Endothelial cell (in vitro differentiated cells): ENCODE measurements around the gene LAMA4. TPM values are rescaled to one million over a fixed set of nuclear protein-coding genes. Genes with fewer than 3 reads are reported as not detected.

Source experiments
- DNase-seq: peaks from one replicate; pipeline ENCODE4 v3.0.0; 2021; ENCODE audit warnings: low spot score
- H3K27ac Mint-ChIP-seq: one replicate; pipeline ENCODE4 v1.8.0; 2021; ENCODE audit warnings: mixed read lengths, inconsistent platforms; ENCODE audit not compliant: unreplicated experiment
- H3K27me3 Mint-ChIP-seq: one replicate; pipeline ENCODE4 v1.8.0; 2021; ENCODE audit warnings: mild to moderate bottlenecking, moderate library complexity, mixed read lengths, inconsistent platforms; ENCODE audit not compliant: unreplicated experiment
- H3K36me3 Mint-ChIP-seq: one replicate; pipeline ENCODE4 v1.8.0; 2021; ENCODE audit warnings: mild to moderate bottlenecking, low read depth, mixed read lengths, inconsistent platforms; ENCODE audit not compliant: unreplicated experiment
- H3K4me1 Mint-ChIP-seq: one replicate; pipeline ENCODE4 v1.8.0; 2021; ENCODE audit warnings: mild to moderate bottlenecking, mixed read lengths, inconsistent platforms; ENCODE audit not compliant: unreplicated experiment
- H3K4me3 Mint-ChIP-seq: one replicate; pipeline ENCODE4 v1.8.0; 2021; ENCODE audit warnings: mild to moderate bottlenecking, mixed read lengths, inconsistent platforms; ENCODE audit not compliant: unreplicated experiment
- H3K9me3 Mint-ChIP-seq: one replicate; pipeline ENCODE4 v1.8.0; 2021; ENCODE audit warnings: mixed read lengths, inconsistent platforms; ENCODE audit not compliant: unreplicated experiment
- total RNA-seq: library from RNA; stranded (reverse); fragmentation: NEBNext Ultra II Directional; extraction: Animal tissue kit (Norgen Biotek cat#: 25700); gene quantifications from one replicate; pipeline ENCODE4 v1.2.1, GENCODE V29; 2021; ENCODE audit not compliant: unreplicated experiment
- TF ChIP-seq, protein P1 (sequence below): fragments of 200-600 bp; sonication (generic); IDR thresholded peaks from one replicate; pipeline ENCODE4 v1.5.0; 2021; ENCODE audit warnings: antibody characterized with exemption; ENCODE audit not compliant: unreplicated experiment

Gene LAMA4
- total RNA-seq, 1 donor from 2014 or later, result 23.9 TPM

DNA sequence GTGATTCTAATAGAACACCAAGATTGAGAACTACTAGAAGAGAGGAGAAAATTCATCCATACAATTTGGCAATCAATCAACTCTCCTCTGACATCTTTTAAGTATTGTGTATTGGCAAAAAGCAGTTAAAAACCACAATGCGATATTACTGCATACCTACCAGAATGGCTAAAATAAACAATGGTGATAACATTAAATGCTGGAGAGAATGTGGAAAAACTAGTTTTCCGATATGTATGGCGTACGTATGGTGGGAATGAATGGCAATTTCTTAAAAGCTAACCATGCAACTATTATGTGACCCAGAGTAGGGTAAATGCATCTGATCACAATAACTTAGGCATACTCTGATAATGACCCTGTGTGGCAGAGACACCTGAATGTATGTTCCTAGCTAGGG, 29.3 kb upstream of the LAMA4 start:
- Mint-ChIP-seq H3K36me3 (no peaks in the 10 kb centered on the region), H3K4me3 (no peak overlapping the region), H3K27ac (no peak overlapping the region), H3K27me3 (no peaks in the 10 kb centered on the region), H3K4me1 (no peaks in the 10 kb centered on the region), H3K9me3 (no peaks in the 10 kb centered on the region)
- TF ChIP-seq, protein P1, sequence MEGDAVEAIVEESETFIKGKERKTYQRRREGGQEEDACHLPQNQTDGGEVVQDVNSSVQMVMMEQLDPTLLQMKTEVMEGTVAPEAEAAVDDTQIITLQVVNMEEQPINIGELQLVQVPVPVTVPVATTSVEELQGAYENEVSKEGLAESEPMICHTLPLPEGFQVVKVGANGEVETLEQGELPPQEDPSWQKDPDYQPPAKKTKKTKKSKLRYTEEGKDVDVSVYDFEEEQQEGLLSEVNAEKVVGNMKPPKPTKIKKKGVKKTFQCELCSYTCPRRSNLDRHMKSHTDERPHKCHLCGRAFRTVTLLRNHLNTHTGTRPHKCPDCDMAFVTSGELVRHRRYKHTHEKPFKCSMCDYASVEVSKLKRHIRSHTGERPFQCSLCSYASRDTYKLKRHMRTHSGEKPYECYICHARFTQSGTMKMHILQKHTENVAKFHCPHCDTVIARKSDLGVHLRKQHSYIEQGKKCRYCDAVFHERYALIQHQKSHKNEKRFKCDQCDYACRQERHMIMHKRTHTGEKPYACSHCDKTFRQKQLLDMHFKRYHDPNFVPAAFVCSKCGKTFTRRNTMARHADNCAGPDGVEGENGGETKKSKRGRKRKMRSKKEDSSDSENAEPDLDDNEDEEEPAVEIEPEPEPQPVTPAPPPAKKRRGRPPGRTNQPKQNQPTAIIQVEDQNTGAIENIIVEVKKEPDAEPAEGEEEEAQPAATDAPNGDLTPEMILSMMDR, result no peak
- no peak for DNase-seq

DNA sequence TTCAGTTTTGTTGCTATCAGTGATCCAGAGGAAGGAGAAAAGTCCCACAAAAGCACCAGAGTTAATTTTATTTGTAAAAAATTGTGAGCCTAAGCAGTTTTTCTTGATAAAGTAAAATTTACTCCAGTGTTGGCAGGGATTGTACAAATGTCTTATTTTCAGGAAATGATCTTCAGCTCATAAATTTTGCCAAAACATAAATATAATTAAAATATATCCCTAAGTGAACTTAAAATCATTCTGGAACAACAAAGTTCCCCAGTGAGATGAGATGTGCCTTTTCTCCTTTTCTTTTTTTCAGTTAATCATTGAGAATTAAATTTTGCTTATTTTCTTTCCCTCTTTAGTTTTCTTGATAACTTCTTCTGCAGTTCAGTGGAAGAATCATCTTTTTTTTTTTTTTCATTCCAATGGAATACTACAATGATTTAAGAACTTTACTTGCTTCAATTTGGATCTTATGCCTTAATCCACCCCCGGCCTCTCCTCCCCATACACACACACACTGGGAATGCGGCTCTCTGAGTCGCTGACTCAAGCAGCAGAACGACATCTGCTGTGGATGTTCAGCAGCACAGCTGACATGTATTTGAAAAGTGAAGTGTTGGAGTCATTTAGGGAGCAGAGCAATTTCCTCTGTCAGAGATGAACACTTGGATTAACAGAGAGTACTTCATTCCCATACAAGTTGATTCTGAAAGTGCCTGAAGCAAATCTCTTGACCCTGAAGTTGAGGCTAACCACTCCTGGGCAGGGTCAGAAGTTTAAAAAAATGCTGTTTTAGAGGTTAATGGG, 27.7 kb upstream of the LAMA4 start:
- no peaks in the 10 kb centered on the region for H3K36me3 Mint-ChIP-seq
- no peak for DNase-seq
- no peak overlapping the region for H3K4me3 Mint-ChIP-seq
- TF ChIP-seq, protein P1, result no peak
- no peaks in the 10 kb centered on the region for H3K4me1 Mint-ChIP-seq
- no peak overlapping the region for H3K27ac Mint-ChIP-seq
- H3K9me3 Mint-ChIP-seq, result no peaks in the 10 kb centered on the region
- H3K27me3 Mint-ChIP-seq, result no peaks in the 10 kb centered on the region

DNA sequence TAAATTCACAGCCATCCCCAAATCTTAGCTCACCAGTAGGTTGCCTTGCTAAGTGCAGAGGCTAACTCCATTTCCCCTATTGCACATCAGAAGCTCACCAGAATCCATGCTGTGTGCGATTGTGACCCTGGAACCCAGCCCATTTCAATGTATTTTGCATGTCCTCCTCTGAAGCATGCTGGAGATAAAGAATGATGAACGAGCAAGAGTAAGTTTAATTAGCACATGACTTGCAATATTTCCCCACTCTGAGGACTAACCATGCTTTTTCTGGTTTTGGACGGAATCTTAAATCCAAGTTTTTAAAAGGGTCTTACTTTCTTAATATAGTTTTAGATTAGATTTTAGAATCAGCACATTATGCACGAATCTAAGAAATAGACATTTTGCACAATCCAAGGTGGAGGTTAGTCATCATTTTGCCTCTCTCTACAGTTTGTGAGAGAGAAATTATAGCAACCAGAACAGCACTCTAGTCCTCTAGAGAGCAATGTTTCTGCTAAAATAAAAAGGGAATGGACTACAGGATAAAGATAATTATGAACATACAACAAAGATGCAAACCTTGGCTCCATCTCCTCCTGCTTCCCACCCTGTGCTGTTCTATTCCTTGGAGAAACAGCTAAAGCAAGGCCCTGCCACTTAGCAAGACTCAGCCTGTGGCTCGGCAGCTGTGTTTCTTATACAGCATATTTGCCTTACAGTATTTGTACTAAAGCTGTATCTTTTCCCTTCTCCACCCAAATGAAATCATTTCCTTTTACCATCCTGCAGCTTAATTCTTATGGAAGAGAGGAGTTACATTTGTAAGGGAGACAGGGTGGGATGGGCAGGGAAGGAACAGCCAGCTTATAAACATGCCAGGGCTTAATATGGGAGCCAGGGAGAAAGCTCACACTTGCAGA, 24.9 kb upstream of the LAMA4 start:
- no peak overlapping the region for H3K4me3 Mint-ChIP-seq
- no peaks in the 10 kb centered on the region for H3K36me3 Mint-ChIP-seq
- no peaks in the 10 kb centered on the region for H3K9me3 Mint-ChIP-seq
- no peaks in the 10 kb centered on the region for H3K4me1 Mint-ChIP-seq
- H3K27ac Mint-ChIP-seq, result no peak overlapping the region
- H3K27me3 Mint-ChIP-seq, result no peaks in the 10 kb centered on the region
- DNase-seq, result no peak
- TF ChIP-seq, protein P1, result no peak

DNA sequence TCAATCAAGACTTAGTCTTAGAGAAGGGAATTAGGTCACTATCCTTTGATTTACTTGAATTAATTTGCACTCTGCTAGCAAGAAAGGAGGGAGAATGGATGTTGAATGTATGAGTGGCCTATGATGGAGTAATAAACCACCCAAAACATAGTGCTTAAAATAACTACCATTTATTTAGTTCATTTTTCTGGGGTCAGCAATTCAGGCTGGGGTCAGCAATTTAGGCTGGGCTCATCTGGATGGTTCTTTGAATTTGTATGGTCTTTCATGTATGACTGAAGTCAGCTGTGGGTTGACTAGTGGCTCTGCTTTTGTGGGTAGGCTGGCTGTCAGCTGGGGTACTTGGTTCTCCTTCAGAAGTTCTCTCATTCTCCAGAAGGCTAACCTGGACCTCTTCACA, 21.0 kb upstream of the LAMA4 start:
- H3K27ac Mint-ChIP-seq, result no peak overlapping the region
- no peaks in the 10 kb centered on the region for H3K36me3 Mint-ChIP-seq
- TF ChIP-seq, protein P1, result no peak
- H3K4me3 Mint-ChIP-seq, result no peak overlapping the region
- H3K27me3 Mint-ChIP-seq, result no peaks in the 10 kb centered on the region
- no peak for DNase-seq
- H3K9me3 Mint-ChIP-seq, result no peaks in the 10 kb centered on the region
- peaks cover 5% of the 10 kb centered on the region for H3K4me1 Mint-ChIP-seq

DNA sequence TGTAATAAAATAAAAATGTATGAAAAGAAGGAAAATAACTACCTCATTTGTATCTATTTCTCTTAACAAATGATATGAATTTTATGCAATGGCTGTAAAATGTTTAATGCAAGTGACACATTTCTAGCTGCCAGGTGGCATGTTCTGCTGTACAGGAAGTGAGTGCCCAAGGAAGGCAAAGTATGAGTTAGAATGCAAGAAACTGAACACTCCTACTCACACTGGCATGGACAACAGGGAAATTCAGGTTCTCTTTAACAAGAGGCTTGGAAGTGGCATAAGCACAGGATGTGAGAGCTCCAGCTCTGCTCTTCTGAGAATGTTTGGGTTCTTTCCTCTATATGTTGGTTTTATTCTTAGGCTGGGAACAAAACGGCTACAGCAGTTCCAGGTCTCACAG, 20.4 kb upstream of the LAMA4 start:
- H3K4me3 Mint-ChIP-seq, result no peak overlapping the region
- no peak overlapping the region for H3K27ac Mint-ChIP-seq
- peaks cover 5% of the 10 kb centered on the region for H3K4me1 Mint-ChIP-seq
- TF ChIP-seq, protein P1, result no peak
- no peak for DNase-seq
- H3K27me3 Mint-ChIP-seq, result no peaks in the 10 kb centered on the region
- H3K36me3 Mint-ChIP-seq, result no peaks in the 10 kb centered on the region
- no peaks in the 10 kb centered on the region for H3K9me3 Mint-ChIP-seq
